SH-SY5Y (cell line): Measurements from ENCODE around the gene CAMTA1.

ENCODE experiments used
- GATA2 ChIP-seq: IDR thresholded peaks from 2 replicates; pipeline ENCODE4 v1.6.1; 2011; ENCODE audit warnings: mild to moderate bottlenecking, low read depth, low read length
- GATA3 ChIP-seq: IDR thresholded peaks from 2 replicates; pipeline ENCODE4 v1.6.1; 2011; ENCODE audit warnings: low read depth, mild to moderate bottlenecking, low read length, moderate library complexity

DNA sequence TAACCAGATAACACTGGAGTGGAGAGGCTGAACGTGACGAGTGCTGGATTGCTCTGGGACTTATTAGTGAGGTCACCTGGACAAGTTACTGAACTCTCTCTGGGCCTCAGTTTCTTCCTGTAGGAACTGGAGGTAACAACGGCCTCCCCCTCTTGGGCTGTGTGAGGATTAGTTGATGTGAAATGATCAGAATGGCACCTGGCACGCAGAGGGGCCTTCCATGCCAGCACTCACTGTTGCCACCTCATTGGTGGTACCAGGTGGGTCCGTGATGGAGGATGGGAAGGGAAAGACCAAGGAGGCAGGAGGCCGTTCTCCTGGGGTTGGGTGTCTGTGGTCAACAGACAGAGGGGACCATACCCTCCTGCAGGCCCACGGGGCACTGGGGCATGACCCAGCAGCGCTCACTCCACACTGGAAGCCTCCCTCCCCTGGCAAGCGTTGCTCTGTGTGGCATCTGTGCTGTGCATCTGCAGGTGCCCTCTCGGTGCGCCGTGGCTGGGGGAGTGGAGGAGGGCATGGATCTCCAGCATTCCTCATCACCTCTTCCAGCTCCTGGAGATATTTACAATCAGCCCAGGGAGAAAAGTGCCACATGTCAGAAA lies 636.3 kb downstream of the CAMTA1 start:
- TF ChIP-seq GATA3 (no peak), GATA2 (no peak)
